Dermis blood vessel endothelial cell (primary cell): Measurements from ENCODE around the gene ELL3. TPM values are rescaled to one million over a fixed set of nuclear protein-coding genes. Genes with fewer than 3 reads are reported as not detected.
"Not testable (repeated sequence)": the region's sequence is repeated elsewhere in the genome, so short reads cannot be mapped to it uniquely, and the experiment has no call there.

Experiments
- DNase-seq: peaks from one replicate; pipeline ENCODE4 v3.0.0; 2010
- total RNA-seq: library from RNA; depleted of rRNA; stranded (reverse); fragments of >200 nt; gene quantifications from 2 replicates; pipeline ENCODE4 v1.2.3, GENCODE V29; 2014

The ELL3 gene
- 2.9 and 5.4 TPM in 2 replicates for total RNA-seq

GRCh38 chr15:43776718-43777266 is at the start of gene ELL3:
TSS of gene ELL3 (minus strand) at chr15:43776966. CDS start at chr15:43776901, 65 bp downstream.
- peak; percentile 71 for DNase-seq

- no peak for DNase-seq
These were observed 49.3 kb upstream of the ELL3 start for GRCh38 chr15:43826029-43826507.

- not testable (repeated sequence) for DNase-seq
These were observed 48.5 kb upstream of the ELL3 start for GRCh38 chr15:43825305-43825704.

GRCh38 chr15:43824302-43825246 is 47.8 kb upstream of the ELL3 start, which contains the start of gene MFAP1:
TSS of gene MFAP1 (minus strand) at chr15:43824690. CDS start at chr15:43824569, 121 bp downstream.
- peak; percentile 98 for DNase-seq

GRCh38 chr15:43821505-43821904 is 44.7 kb upstream of the ELL3 start:
- no peak for DNase-seq

GRCh38 chr15:43815064-43815463 is 38.3 kb upstream of the ELL3 start:
- not testable (repeated sequence) for DNase-seq

- DNase-seq, result no peak
These were observed 32.4 kb upstream of the ELL3 start for GRCh38 chr15:43808960-43809678.

- DNase-seq, result no peak
These were observed 31.7 kb upstream of the ELL3 start for GRCh38 chr15:43808435-43808950.

- not testable (repeated sequence) for DNase-seq
These were observed 25.9 kb upstream of the ELL3 start for GRCh38 chr15:43802676-43803075.

- DNase-seq, result peak; percentile 93
These were observed 23.7 kb upstream of the ELL3 start, which contains the start of gene HYPK for GRCh38 chr15:43800286-43801141. TSS of gene HYPK (plus strand) at chr15:43800599. CDS start at chr15:43800623, 24 bp downstream.

GRCh38 chr15:43799945-43800285 is 23.1 kb upstream of the ELL3 start, which contains the start of gene SERINC4:
TSS of gene SERINC4 (minus strand) at chr15:43800220. CDS start at chr15:43799986, 234 bp downstream.
- no peak for DNase-seq

GRCh38 chr15:43799209-43799944 is 22.6 kb upstream of the ELL3 start:
- no peak for DNase-seq

- DNase-seq, result no peak
These were observed 19.8 kb upstream of the ELL3 start for GRCh38 chr15:43796566-43796965.

- DNase-seq, result no peak
These were observed 19.2 kb upstream of the ELL3 start for GRCh38 chr15:43795997-43796396.

- DNase-seq, result no peak
These were observed 18.4 kb upstream of the ELL3 start for GRCh38 chr15:43795197-43795596.

- peak; percentile 49 for DNase-seq
These were observed 17.7 kb upstream of the ELL3 start for GRCh38 chr15:43794269-43795037.

GRCh38 chr15:43793647-43794046 is 16.9 kb upstream of the ELL3 start:
- no peak for DNase-seq

- DNase-seq, result peak; percentile 55
These were observed 16.2 kb upstream of the ELL3 start for GRCh38 chr15:43792761-43793476.
